HCT116 (cell line): ENCODE measurements around the gene FBN3. TPM values are rescaled to one million over a fixed set of nuclear protein-coding genes. Genes with fewer than 3 reads are reported as not detected.

ENCODE experiments used
- ATAC-seq: fragments of 200-7000 bp; cut with Tn5 transposase; 2 replicates; pipeline ENCODE4 v1.9.1; 2020; ENCODE audit warnings: mild to moderate bottlenecking, moderate library complexity
- BruUV-seq: library from RNA; stranded (reverse); fragments of 400-500 nt; replicated peaks from 2 replicates; lab custom pipeline; 2021; lab: Mats Ljungman, UMichigan
- CTCF ChIA-PET: fragments of 300-600 bp; sonication (Branson Sonifier 250); formaldehyde crosslinking; loops from one replicate; lab custom pipeline; 2021; ENCODE audit warnings: antibody characterized with exemption; lab: Charles Lee
- POLR2A ChIA-PET: fragments of 300-600, 350-600 bp; sonication (Branson Sonifier 250); formaldehyde crosslinking; loops from one replicate; lab custom pipeline; 2021; ENCODE audit warnings: antibody characterized with exemption; lab: Charles Lee
- RAD21 ChIA-PET, 2 experiments: fragments of 300-600 bp; sonication (Branson Sonifier 250); formaldehyde crosslinking; loops; one replicate each; lab custom pipeline; 2023; ENCODE audit warnings: low total read pairs in 2 of 2; ENCODE audit not compliant: uncharacterized antibody in 2 of 2, unreplicated experiment in 2 of 2, low non-redundant PET in 1 of 2; lab: Charles Lee
- DNase-seq: peaks from one replicate; pipeline ENCODE4 v3.0.0-alpha.2; 2010; ENCODE audit warnings: low read depth, low spot score
- H2AFZ ChIP-seq: fragments of 200-600 bp; shearing (Covaris generic), sonication (generic); 2 replicates; pipeline ENCODE4 v1.6.1; 2017; ENCODE audit warnings: low read depth, mixed run types, mixed read lengths, antibody characterized with exemption, low read length; ENCODE audit not compliant: poor library complexity, severe bottlenecking
- H3K27ac ChIP-seq: 2 replicates; pipeline ENCODE4 v1.5.1; 2012; ENCODE audit warnings: low read depth, low read length
- H3K27me3 ChIP-seq: fragments of 200-600 bp; sonication (generic); 2 replicates; pipeline ENCODE4 v1.6.1; 2016; ENCODE audit warnings: mixed run types, low read length, mixed read lengths; ENCODE audit not compliant: insufficient read depth
- H3K36me3 ChIP-seq, 2 experiments: fragments of 200-500 bp in 1 of 2; fragments of 200-600 bp in 1 of 2; sonication (Bioruptor generic) in 1 of 2; sonication (generic) in 1 of 2; 2 replicates each; pipeline versions ENCODE4 v1.5.1 to v1.6.1; 2014 to 2016; ENCODE audit warnings: low read length in 2 of 2, inconsistent platforms in 1 of 2, mixed read lengths in 1 of 2, mixed run types in 1 of 2; ENCODE audit not compliant: insufficient read depth in 2 of 2, control insufficient read depth in 1 of 2
- H3K4me1 ChIP-seq, 2 experiments: fragments of 200-600 bp in 1 of 2; sonication (generic) in 1 of 2; 2 replicates each; pipeline versions ENCODE4 v1.5.1 to v1.6.1; 2012 to 2017; ENCODE audit warnings: low read length in 2 of 2, inconsistent platforms in 1 of 2, mild to moderate bottlenecking in 1 of 2, mixed read lengths in 1 of 2, mixed run types in 1 of 2, moderate library complexity in 1 of 2; ENCODE audit not compliant: insufficient read depth in 2 of 2, control insufficient read depth in 1 of 2
- H3K4me2 ChIP-seq: fragments of 200-600 bp; sonication (generic); 2 replicates; pipeline ENCODE4 v1.6.1; 2017; ENCODE audit warnings: mixed run types, low read length, mixed read lengths
- H3K4me3 ChIP-seq, 2 experiments: fragments of 200-600 bp in 1 of 2; sonication (generic) in 1 of 2; replicated peaks in 1 of 2; 2 replicates each; pipeline ENCODE4 v1.5.1; 2011 to 2016; ENCODE audit warnings: low read length in 2 of 2, control low read depth in 1 of 2, low read depth in 1 of 2, mild to moderate bottlenecking in 1 of 2, mixed read lengths in 1 of 2, mixed run types in 1 of 2
- H3K79me2 ChIP-seq: fragments of 200-600 bp; sonication (generic); 2 replicates; pipeline ENCODE4 v1.6.1; 2017; ENCODE audit warnings: mild to moderate bottlenecking, mixed run types, low read length, moderate library complexity, mixed read lengths; ENCODE audit not compliant: insufficient read depth
- H3K9ac ChIP-seq: fragments of 200-600 bp; sonication (generic); 2 replicates; pipeline ENCODE4 v1.6.1; 2016; ENCODE audit warnings: low read length, mixed read lengths
- H3K9me2 ChIP-seq: fragments of 200-600 bp; sonication (generic), shearing (Covaris generic); 2 replicates; pipeline ENCODE4 v1.6.1; 2017; ENCODE audit warnings: mixed run types, mild to moderate bottlenecking, moderate library complexity; ENCODE audit not compliant: insufficient read depth
- H3K9me3 ChIP-seq, 2 experiments: fragments of 200-500 bp in 1 of 2; fragments of 200-600 bp in 1 of 2; sonication (Bioruptor generic) in 1 of 2; sonication (generic) in 1 of 2; 2 replicates each; pipeline ENCODE4 v1.6.1; 2014 to 2017; ENCODE audit warnings: low read length in 2 of 2, mixed read lengths in 2 of 2, inconsistent platforms in 1 of 2, low read depth in 1 of 2, mild to moderate bottlenecking in 1 of 2, mixed run types in 1 of 2, moderate library complexity in 1 of 2; ENCODE audit not compliant: control insufficient read depth in 1 of 2, insufficient read depth in 1 of 2
- H4K20me1 ChIP-seq: fragments of 200-600 bp; sonication (generic), shearing (Covaris generic); 2 replicates; pipeline ENCODE4 v1.6.1; 2017; ENCODE audit warnings: mixed run types, mild to moderate bottlenecking, moderate library complexity; ENCODE audit not compliant: insufficient read depth
- CBX3 ChIP-seq: IDR thresholded peaks from 2 replicates; pipeline ENCODE4 v1.6.1; 2012; ENCODE audit warnings: low read depth
- FOSL1 ChIP-seq: IDR thresholded peaks from 2 replicates; pipeline ENCODE4 v1.6.1; 2012; ENCODE audit warnings: low read depth
- JUND ChIP-seq: IDR thresholded peaks from 2 replicates; pipeline ENCODE4 v1.6.1; 2012
- POLR2A ChIP-seq: IDR thresholded peaks from 2 replicates; pipeline ENCODE4 v1.7.0; 2011; ENCODE audit warnings: borderline replicate concordance; ENCODE audit not compliant: insufficient read depth, insufficient read length; ENCODE audit errors: extremely low read depth
- RAD21 ChIP-seq: IDR thresholded peaks from 2 replicates; pipeline ENCODE4 v1.6.1; 2012; ENCODE audit warnings: low read depth, mild to moderate bottlenecking
- SIN3A ChIP-seq: IDR thresholded peaks from 2 replicates; pipeline ENCODE4 v1.6.1; 2012; ENCODE audit warnings: low read depth
- SRF ChIP-seq: IDR thresholded peaks from 2 replicates; pipeline ENCODE4 v1.6.1; 2012; ENCODE audit warnings: low read depth
- YY1 ChIP-seq: IDR thresholded peaks from 2 replicates; pipeline ENCODE4 v1.6.1; 2011; ENCODE audit warnings: low read length, low read depth, moderate library complexity, mild to moderate bottlenecking; ENCODE audit not compliant: insufficient replicate concordance; ENCODE audit errors: extremely low read depth
- ZFX ChIP-seq: fragments of 450-650 bp; IDR thresholded peaks from 2 replicates; pipeline ENCODE4 v1.6.1; 2017
- ZNF274 ChIP-seq: fragments of 200-500 bp; sonication (Bioruptor generic); IDR thresholded peaks from 2 replicates; pipeline ENCODE4 v1.6.1; 2014; ENCODE audit warnings: mild to moderate bottlenecking, low read depth, low read length, inconsistent platforms
- intact Hi-C: fragments of 100-400 bp; cut with micrococcal nuclease; formaldehyde crosslinking; loops from 2 replicates; pipeline ENCODE4 v1.10.0; 2022
- total RNA-seq: library from RNA; stranded (reverse); gene quantifications from one replicate; pipeline ENCODE4 v1.2.1, GENCODE V29; 2021; ENCODE audit not compliant: unreplicated experiment
- TF ChIP-seq, protein P1 (sequence below): IDR thresholded peaks from 2 replicates; pipeline ENCODE4 v1.6.1; 2012
- TF ChIP-seq, protein P2 (sequence below): IDR thresholded peaks from 2 replicates; pipeline ENCODE4 v1.6.1; 2012
- TF ChIP-seq, protein P3 (sequence below): IDR thresholded peaks from 2 replicates; pipeline ENCODE4 v1.6.1; 2011; ENCODE audit warnings: mild to moderate bottlenecking, low read length, moderate library complexity; ENCODE audit not compliant: insufficient replicate concordance; ENCODE audit errors: extremely low read depth

Gene FBN3
- total RNA-seq, 1 experiment from 2014 or later: 6.6 TPM

DNA sequence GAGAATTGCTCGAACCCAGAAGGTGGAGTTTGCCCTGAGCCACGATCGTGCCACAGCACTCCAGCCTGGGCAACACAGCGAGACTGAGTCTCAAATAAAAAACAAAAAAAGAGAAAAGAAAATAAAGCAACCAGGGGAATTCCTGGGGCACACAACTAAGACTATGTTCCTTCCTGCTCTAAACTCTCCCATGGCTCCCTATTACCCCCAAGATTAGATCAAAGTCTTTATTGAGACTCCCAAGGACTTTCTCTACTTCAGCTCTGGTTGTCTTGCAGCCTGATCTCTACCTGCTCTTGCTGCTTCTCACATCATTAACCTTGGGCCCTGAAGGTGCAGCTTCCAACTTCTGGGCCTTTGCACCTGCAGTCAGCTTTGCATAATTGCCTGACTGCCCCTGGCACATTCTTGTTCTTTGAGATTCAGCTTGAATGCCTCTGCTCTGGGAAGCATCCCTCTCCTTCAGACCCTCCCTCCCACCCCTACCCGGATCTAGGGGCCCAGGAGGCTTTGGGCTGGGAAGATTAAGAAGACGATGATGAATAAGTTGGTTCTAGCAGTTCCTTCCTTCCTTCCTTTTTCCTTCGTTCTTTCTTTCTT is 42.9 kb upstream of the FBN3 start:
- POLR2A ChIA-PET: no interaction called here

More for the DNA sequence above, 42.9 kb upstream of the FBN3 start:
- no peaks in the 10 kb centered on the region for H3K79me2 ChIP-seq
- H3K4me2 ChIP-seq: no peak overlapping the region
- no peak for TF ChIP-seq YY1
- TF ChIP-seq, protein P1, sequence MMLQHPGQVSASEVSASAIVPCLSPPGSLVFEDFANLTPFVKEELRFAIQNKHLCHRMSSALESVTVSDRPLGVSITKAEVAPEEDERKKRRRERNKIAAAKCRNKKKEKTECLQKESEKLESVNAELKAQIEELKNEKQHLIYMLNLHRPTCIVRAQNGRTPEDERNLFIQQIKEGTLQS: no peak
- no peak for TF ChIP-seq SIN3A
- TF ChIP-seq CBX3: no peak
- TF ChIP-seq FOSL1: no peak
- no peak for TF ChIP-seq ZNF274
- TF ChIP-seq, protein P2, sequence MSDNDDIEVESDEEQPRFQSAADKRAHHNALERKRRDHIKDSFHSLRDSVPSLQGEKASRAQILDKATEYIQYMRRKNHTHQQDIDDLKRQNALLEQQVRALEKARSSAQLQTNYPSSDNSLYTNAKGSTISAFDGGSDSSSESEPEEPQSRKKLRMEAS: no peak
- TF ChIP-seq JUND: no peak
- TF ChIP-seq RAD21: no peak
- TF ChIP-seq, protein P3, sequence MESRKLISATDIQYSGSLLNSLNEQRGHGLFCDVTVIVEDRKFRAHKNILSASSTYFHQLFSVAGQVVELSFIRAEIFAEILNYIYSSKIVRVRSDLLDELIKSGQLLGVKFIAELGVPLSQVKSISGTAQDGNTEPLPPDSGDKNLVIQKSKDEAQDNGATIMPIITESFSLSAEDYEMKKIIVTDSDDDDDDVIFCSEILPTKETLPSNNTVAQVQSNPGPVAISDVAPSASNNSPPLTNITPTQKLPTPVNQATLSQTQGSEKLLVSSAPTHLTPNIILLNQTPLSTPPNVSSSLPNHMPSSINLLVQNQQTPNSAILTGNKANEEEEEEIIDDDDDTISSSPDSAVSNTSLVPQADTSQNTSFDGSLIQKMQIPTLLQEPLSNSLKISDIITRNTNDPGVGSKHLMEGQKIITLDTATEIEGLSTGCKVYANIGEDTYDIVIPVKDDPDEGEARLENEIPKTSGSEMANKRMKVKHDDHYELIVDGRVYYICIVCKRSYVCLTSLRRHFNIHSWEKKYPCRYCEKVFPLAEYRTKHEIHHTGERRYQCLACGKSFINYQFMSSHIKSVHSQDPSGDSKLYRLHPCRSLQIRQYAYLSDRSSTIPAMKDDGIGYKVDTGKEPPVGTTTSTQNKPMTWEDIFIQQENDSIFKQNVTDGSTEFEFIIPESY: no peak
- TF ChIP-seq ZFX: no peak
- TF ChIP-seq POLR2A: no peak
- no peak for TF ChIP-seq SRF
- H3K27ac ChIP-seq: no peak overlapping the region
- no peaks in the 10 kb centered on the region for H3K27me3 ChIP-seq
- no peak overlapping the region for H2AFZ ChIP-seq
- no peak overlapping the region for H3K9ac ChIP-seq
- no peaks in the 10 kb centered on the region for H3K9me2 ChIP-seq
- no TSS peak for BruUV-seq
- H4K20me1 ChIP-seq: no peaks in the 10 kb centered on the region
- ChIA-PET RAD21 (no interaction called here), CTCF (no interaction called here)
- peaks cover 6 to 10% of the 10 kb centered on the region in 2 experiments for H3K4me1 ChIP-seq
- H3K9me3 ChIP-seq: no peaks in the 10 kb centered on the region
- no peak for DNase-seq
- intact Hi-C loops: no loop called here
- H3K4me3 ChIP-seq: no peak overlapping the region
- no peaks in the 10 kb centered on the region for H3K36me3 ChIP-seq
- no peak for ATAC-seq
